ENCODE results near the gene KRTAP10-4. TPM values are rescaled to one million over a fixed set of nuclear protein-coding genes. Genes with fewer than 3 reads are reported as not detected.

Gene KRTAP10-4
- total RNA-seq, 2 experiments from 2014 or later: not detected

- H3K4me1 Mint-ChIP-seq (ENCODE audit: low read depth): peaks cover 5% of the 10 kb centered on the region
- H3K27me3 Mint-ChIP-seq: peaks cover 1% of the 10 kb centered on the region
- ChIA-PET POLR2A (no interaction called here), CTCF (no interaction called here)
- H3K27ac Mint-ChIP-seq: no peak overlapping the region
- DNase-seq: no peak
- H3K36me3 Mint-ChIP-seq: no peaks in the 10 kb centered on the region
- intact Hi-C loops (cut with micrococcal nuclease): no loop called here
- H3K4me3 Mint-ChIP-seq: no peak overlapping the region
- H3K9me3 Mint-ChIP-seq: peaks cover 3% of the 10 kb centered on the region
These were observed 3.5 kb upstream of the KRTAP10-4 start for GRCh38 chr21:44569861-44570517.

GRCh38 chr21:44571296-44571695 lies 2.2 kb upstream of the KRTAP10-4 start:
- intact Hi-C loops (cut with micrococcal nuclease): no loop called here
- CTCF ChIA-PET: no interaction called here
- Mint-ChIP-seq H3K9me3 (peaks cover 6% of the 10 kb centered on the region), H3K36me3 (no peaks in the 10 kb centered on the region), H3K27ac (no peak overlapping the region), H3K4me1 (ENCODE audit: low read depth) (no peaks in the 10 kb centered on the region), H3K4me3 (no peak overlapping the region), H3K27me3 (peaks cover 1% of the 10 kb centered on the region)
- no peak for DNase-seq
- POLR2A ChIA-PET: no interaction called here

DNA sequence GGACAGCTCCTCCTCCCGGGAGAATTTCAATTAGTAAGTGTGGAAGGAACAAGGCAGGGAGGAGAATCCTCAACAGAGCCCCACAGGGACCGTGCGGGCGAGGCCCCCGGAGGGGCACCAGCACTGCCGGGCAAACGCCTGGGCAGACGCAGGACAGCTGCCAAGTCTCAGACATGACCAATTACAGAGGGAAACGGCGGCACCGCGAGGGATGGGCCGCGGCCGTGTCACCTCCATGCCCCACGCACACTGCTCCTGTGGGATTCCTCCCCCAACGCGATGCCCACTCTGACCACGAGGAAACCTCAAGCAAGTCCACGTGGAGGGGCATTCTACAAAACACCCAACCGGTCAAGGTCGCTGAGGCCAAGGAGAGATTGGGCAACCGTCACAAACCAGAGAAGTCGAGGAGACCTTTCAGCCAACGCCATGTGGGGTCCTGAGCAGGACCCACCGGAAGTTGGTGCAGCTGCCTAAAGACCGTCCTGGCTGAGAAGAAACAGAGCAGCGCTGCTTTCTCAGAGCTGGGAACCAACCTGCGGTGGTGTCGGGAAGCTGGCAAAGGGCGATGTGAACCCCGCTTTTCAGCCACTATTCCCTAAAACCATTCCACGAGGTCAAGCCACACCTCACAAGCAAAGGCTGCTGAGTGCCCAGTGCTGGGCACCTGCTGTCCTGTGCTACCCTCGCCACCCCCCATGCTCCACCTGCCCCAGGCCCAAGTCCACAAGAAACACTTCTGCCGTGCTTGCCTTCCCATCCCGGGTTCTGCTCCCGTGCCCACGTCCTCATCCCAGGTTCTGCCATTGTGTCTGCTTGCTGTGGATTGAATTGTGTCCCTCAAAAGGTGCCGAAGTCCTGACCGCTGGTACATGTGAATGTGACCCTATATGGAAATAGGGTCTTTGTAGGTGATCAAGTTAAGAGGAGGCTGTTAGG lies 1.4 kb upstream of the KRTAP10-4 start:
- POLR2A ChIA-PET: no interaction called here
- DNase-seq: no peak
- CTCF ChIA-PET: no interaction called here
- Mint-ChIP-seq H3K4me3 (no peak overlapping the region), H3K27ac (no peak overlapping the region), H3K4me1 (ENCODE audit: low read depth) (no peaks in the 10 kb centered on the region), H3K36me3 (no peaks in the 10 kb centered on the region), H3K27me3 (peaks cover 1% of the 10 kb centered on the region), H3K9me3 (peaks cover 13% of the 10 kb centered on the region)
- intact Hi-C loops (cut with micrococcal nuclease): no loop called here

DNA sequence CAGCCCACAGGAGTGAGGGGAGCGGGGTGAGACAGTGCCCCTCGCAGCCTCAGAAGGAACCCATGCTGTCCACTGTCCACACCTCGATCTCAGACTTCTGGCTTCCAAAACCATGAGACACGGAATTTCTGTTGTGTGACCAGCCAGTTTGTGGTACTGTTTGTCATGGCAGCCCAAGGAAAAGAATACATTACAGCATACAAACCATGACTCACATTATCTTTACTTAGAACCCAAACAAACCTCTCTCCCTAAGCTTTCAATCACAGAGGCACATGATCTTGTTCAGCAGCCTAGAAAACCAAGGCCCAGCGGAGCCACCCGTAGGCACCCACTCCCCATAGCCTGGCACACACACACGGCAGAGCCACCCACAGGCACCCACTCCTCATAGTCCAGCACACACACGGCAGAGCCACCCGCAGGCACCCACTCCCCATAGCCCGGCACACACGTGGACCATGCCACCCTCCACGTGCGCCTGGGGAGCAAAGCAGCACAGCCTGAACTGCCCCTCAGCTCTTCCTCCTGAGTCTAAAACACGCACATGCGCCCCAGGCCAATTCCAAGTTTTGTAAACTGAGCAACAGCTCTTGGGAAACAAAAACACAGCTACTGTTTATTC lies 458 bp upstream of the KRTAP10-4 start:
- CTCF ChIA-PET: interaction anchor here (0.6 kb wide), 1 partner anchor 20 kb away, joined by 3 read pairs; no protein-coding TSS in a partner anchor
- Mint-ChIP-seq H3K27ac (no peak overlapping the region), H3K4me3 (no peak overlapping the region), H3K9me3 (peaks cover 22% of the 10 kb centered on the region), H3K27me3 (peaks cover 1% of the 10 kb centered on the region), H3K4me1 (ENCODE audit: low read depth) (no peaks in the 10 kb centered on the region), H3K36me3 (peaks cover 2% of the 10 kb centered on the region)
- intact Hi-C loops (cut with micrococcal nuclease): no loop called here
- DNase-seq: no peak
- POLR2A ChIA-PET: no interaction called here

DNA sequence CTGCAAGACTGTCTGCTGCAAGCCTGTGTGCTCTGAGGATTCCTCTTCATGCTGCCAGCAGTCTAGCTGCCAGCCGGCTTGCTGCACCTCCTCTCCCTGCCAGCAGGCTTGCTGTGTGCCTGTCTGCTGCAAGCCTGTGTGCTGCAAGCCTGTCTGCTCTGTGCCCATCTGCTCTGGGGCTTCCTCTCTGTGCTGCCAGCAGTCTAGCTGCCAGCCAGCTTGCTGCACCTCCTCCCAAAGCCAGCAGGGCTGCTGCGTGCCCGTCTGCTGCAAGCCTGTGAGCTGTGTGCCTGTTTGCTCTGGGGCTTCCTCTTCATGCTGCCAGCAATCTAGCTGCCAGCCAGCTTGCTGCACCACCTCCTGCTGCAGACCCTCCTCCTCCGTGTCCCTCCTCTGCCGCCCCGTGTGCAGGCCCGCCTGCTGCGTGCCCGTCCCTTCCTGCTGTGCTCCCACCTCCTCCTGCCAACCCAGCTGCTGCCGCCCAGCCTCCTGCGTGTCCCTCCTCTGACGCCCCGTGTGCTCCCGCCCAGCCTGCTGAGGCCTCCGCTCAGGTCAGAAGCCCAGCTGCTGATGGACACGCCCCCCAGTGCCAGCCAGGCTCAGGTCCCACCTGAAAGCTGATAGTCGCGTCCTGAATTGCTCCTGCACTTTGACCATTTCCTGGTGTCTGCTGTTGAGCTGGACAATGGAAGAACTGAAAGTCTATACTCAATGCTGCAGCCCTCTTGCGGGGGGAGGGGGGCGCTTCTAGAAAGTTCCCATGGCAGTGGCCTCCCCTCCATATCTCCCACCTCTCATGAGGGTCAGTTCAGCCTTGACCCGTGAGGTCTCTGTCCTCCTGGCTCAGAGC lies 1.2 kb downstream of the KRTAP10-4 start:
- POLR2A ChIA-PET: no interaction called here
- Mint-ChIP-seq H3K4me3 (no peak overlapping the region), H3K27ac (no peak overlapping the region), H3K9me3 (peaks cover 22% of the 10 kb centered on the region), H3K36me3 (peaks cover 2% of the 10 kb centered on the region), H3K27me3 (peaks cover 1% of the 10 kb centered on the region), H3K4me1 (ENCODE audit: low read depth) (no peaks in the 10 kb centered on the region)
- no peak for DNase-seq
- CTCF ChIA-PET: no interaction called here
- intact Hi-C loops (cut with micrococcal nuclease): no loop called here

- no peaks in the 10 kb centered on the region for H3K4me1 Mint-ChIP-seq (ENCODE audit: low read depth)
- peaks cover 24% of the 10 kb centered on the region for H3K9me3 Mint-ChIP-seq
- DNase-seq: no peak
- ChIA-PET CTCF (no interaction called here), POLR2A (no interaction called here)
- H3K27ac Mint-ChIP-seq: no peak overlapping the region
- intact Hi-C loops (cut with micrococcal nuclease): no loop called here
- peaks cover 1% of the 10 kb centered on the region for H3K27me3 Mint-ChIP-seq
- no peak overlapping the region for H3K4me3 Mint-ChIP-seq
- peaks cover 2% of the 10 kb centered on the region for H3K36me3 Mint-ChIP-seq
These were observed 1.9 kb downstream of the KRTAP10-4 start for GRCh38 chr21:44575307-44576024.

DNA sequence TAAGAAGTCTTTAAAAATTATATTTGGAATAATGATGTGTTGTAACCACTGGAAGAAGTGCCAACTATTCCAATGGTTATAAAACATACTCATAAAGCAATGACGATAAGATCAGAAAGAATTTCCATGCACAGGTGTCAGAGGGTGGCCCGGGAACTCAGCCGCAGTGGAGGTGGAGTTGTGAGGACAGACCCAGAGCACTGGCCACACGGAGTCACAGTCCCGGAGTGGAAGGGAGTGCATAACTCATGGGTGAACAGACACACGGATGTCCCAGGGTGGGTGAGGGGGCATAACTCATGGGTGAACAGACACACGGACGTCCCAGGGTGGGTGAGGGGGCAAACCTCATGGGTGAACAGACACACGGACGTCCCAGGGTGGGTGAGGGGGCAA lies 2.5 kb downstream of the KRTAP10-4 start:
- peaks cover 1% of the 10 kb centered on the region for H3K27me3 Mint-ChIP-seq
- intact Hi-C loops (cut with micrococcal nuclease): no loop called here
- H3K9me3 Mint-ChIP-seq: peaks cover 28% of the 10 kb centered on the region
- CTCF ChIA-PET: no interaction called here
- DNase-seq: no peak
- no peak overlapping the region for H3K27ac Mint-ChIP-seq
- POLR2A ChIA-PET: no interaction called here
- no peak overlapping the region for H3K4me3 Mint-ChIP-seq
- no peaks in the 10 kb centered on the region for H3K4me1 Mint-ChIP-seq (ENCODE audit: low read depth)
- H3K36me3 Mint-ChIP-seq: peaks cover 3% of the 10 kb centered on the region

- Mint-ChIP-seq H3K27ac (no peak overlapping the region), H3K9me3 (peaks cover 33% of the 10 kb centered on the region), H3K4me3 (no peak overlapping the region), H3K36me3 (peaks cover 4% of the 10 kb centered on the region), H3K4me1 (ENCODE audit: low read depth) (peaks cover 5% of the 10 kb centered on the region), H3K27me3 (peaks cover 1% of the 10 kb centered on the region)
- POLR2A ChIA-PET: no interaction called here
- intact Hi-C loops (cut with micrococcal nuclease): no loop called here
- CTCF ChIA-PET: no interaction called here
- no peak for DNase-seq
These were observed 5.0 kb downstream of the KRTAP10-4 start for GRCh38 chr21:44578371-44579055.

GRCh38 chr21:44579056-44579832 lies 5.7 kb downstream of the KRTAP10-4 start:
- Mint-ChIP-seq H3K9me3 (peaks cover 33% of the 10 kb centered on the region), H3K27me3 (peaks cover 1% of the 10 kb centered on the region), H3K4me3 (no peak overlapping the region), H3K27ac (no peak overlapping the region), H3K36me3 (peaks cover 4% of the 10 kb centered on the region), H3K4me1 (ENCODE audit: low read depth) (peaks cover 12% of the 10 kb centered on the region)
- ChIA-PET CTCF (no interaction called here), POLR2A (no interaction called here)
- intact Hi-C loops (cut with micrococcal nuclease): no loop called here
- no peak for DNase-seq

DNA sequence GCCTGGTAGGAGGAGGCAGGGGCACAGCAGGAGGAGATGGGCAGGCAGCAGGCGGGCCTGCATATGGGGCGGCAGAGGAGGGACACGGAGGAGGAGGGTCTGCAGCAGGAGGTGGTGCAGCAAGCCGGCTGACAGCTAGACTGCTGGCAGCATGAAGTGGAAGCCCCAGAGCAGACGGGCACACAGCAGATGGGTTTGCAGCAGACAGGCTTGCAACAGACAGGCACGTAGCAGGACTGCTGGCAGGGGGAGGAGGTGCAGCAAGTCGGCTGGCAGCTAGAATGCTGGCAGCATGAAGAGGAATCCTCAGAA lies 6.3 kb downstream of the KRTAP10-4 start:
- POLR2A ChIA-PET: no interaction called here
- CTCF ChIA-PET: no interaction called here

More for the DNA sequence above, 6.3 kb downstream of the KRTAP10-4 start:
- intact Hi-C loops (cut with micrococcal nuclease): loop anchor here (10.0 kb wide), 1 partner anchor 75 kb away; the partner anchor contains the start of genes KRTAP12-3 and KRTAP12-4
- Mint-ChIP-seq H3K4me3 (no peak overlapping the region), H3K27me3 (no peaks in the 10 kb centered on the region), H3K27ac (no peak overlapping the region), H3K36me3 (peaks cover 4% of the 10 kb centered on the region), H3K4me1 (ENCODE audit: low read depth) (peaks cover 15% of the 10 kb centered on the region), H3K9me3 (peaks cover 33% of the 10 kb centered on the region)
- DNase-seq: no peak

All from activated CD4-positive, alpha-beta memory T cell treated with anti-CD3 and anti-CD28 coated beads for 36 hours (primary cell).